C4-2B (cell line): ENCODE data around the gene PIM3.

Experiments
- CTCF ChIP-seq: fragments of 450-650 bp; conservative IDR thresholded peaks from 2 replicates; pipeline ENCODE4 v1.5.1; 2017; ENCODE audit warnings: mild to moderate bottlenecking
- ZFX ChIP-seq: fragments of 450-650 bp; IDR thresholded peaks from 2 replicates; pipeline ENCODE4 v1.6.1; 2017

DNA sequence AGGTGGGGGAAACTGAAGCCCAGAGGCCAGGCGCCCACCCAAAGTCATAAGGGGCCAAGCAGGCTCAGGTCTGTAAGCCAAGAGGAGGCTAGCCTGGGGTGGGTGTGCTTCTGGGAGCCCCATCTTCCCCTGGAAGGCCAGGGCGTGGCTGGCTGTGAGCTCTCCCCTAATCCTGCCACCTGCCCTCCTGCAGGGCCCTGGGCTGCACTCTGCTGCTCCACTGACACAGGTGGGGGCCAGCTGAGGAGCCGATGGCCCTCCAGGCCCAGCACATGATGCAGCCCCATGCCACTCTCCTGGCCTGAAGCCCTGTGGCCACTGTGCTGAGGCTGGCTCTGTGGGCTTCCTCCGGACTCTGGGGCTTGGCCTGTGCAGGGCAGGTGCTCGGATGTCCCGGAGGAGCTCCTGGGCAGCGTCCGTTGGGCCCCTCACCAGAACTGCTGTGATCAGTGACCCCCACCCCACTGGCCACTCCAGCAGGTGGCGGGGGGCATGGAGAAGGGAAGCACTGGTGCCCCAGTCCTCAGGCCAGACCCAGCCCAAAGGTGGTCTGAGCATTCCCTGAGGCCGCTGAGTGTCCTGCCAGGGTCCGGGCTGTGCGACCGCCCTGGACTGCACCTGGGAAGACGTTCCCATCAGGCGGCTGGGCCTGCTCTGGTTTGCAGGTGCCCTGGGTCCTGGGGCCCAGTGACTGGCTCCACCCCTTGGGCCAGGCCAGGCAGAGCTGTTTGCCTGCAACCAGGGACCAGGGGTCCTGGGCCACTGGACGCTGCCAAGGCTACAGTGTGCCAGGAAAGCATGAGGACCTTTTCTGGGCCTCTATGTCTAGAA lies 8.5 kb downstream of the PIM3 start:
- no peak for TF ChIP-seq CTCF
- no peak for TF ChIP-seq ZFX
